Smooth muscle cell (in vitro differentiated cells): ENCODE results near the gene GRM8. TPM values are rescaled to one million over a fixed set of nuclear protein-coding genes. Genes with fewer than 3 reads are reported as not detected.

Experiments used
- DNase-seq: peaks from one replicate; lab custom pipeline; 2025; ENCODE audit not compliant: unreplicated experiment; lab: John Stamatoyannopoulos, UW
- H2AFZ ChIP-seq: fragments of 200-600 bp; sonication (generic); 2 replicates; pipeline ENCODE4 v1.6.0; 2016; ENCODE audit warnings: antibody characterized with exemption, low read depth, mild to moderate bottlenecking
- H3F3A ChIP-seq: fragments of 200-600 bp; sonication (generic); 2 replicates; pipeline ENCODE4 v1.6.0; 2017; ENCODE audit warnings: antibody characterized with exemption, low read depth
- H3K27ac ChIP-seq: fragments of 200-600 bp; sonication (generic); 2 replicates; pipeline ENCODE4 v1.5.1; 2016; ENCODE audit warnings: low read depth, mild to moderate bottlenecking
- H3K27me3 ChIP-seq: fragments of 200-600 bp; sonication (generic); 2 replicates; pipeline ENCODE4 v1.6.1; 2016; ENCODE audit warnings: low read depth, mild to moderate bottlenecking
- H3K36me3 ChIP-seq: fragments of 200-600 bp; sonication (generic); 2 replicates; pipeline ENCODE4 v1.5.1; 2016; ENCODE audit warnings: low read depth
- H3K4me1 ChIP-seq: fragments of 200-600 bp; sonication (generic); 2 replicates; pipeline ENCODE4 v1.5.1; 2016; ENCODE audit warnings: low read depth
- H3K4me2 ChIP-seq: fragments of 200-600 bp; sonication (generic); 2 replicates; pipeline ENCODE4 v1.6.0; 2016; ENCODE audit warnings: mild to moderate bottlenecking
- H3K4me3 ChIP-seq: fragments of 200-600 bp; sonication (generic); 2 replicates; pipeline ENCODE4 v1.5.1; 2016; ENCODE audit warnings: mild to moderate bottlenecking
- H3K79me2 ChIP-seq: fragments of 200-600 bp; sonication (generic); 2 replicates; pipeline ENCODE4 v1.6.0; 2016; ENCODE audit warnings: low read depth, mild to moderate bottlenecking
- H3K9ac ChIP-seq: fragments of 200-600 bp; sonication (generic); 2 replicates; pipeline ENCODE4 v1.6.0; 2016; ENCODE audit warnings: low read depth
- H3K9me3 ChIP-seq: fragments of 200-600 bp; sonication (generic); replicated peaks from 2 replicates; pipeline ENCODE4 v1.5.1; 2016; ENCODE audit warnings: low read depth
- H4K20me1 ChIP-seq: fragments of 200-600 bp; sonication (generic); 2 replicates; pipeline ENCODE4 v1.6.0; 2016; ENCODE audit warnings: low read depth
- CTCF ChIP-seq: fragments of 200-600 bp; sonication (generic); IDR thresholded peaks from 2 replicates; pipeline ENCODE4 v1.5.1; 2017; ENCODE audit warnings: borderline replicate concordance, mild to moderate bottlenecking, antibody characterized with exemption; ENCODE audit not compliant: insufficient read depth, poor library complexity, severe bottlenecking
- WGBS: methylation state at CpG from one replicate; pipeline ENCODE4 v1.1.7; 2016; ENCODE audit warnings: low lambda C conversion rate; 5-methylcytosine and 5-hydroxymethylcytosine counted together
- polyA plus RNA-seq: library from polyadenylated mRNA; unstranded; fragments of >200 nt; fragmentation: Nextera tagmentation; extraction: Ambion mirVana; gene quantifications from 2 replicates; pipeline ENCODE4 v1.2.1, GENCODE V29; 2016
- total RNA-seq: library from RNA; depleted of rRNA; stranded (reverse); fragments of >200 nt; gene quantifications from 2 replicates; pipeline ENCODE4 v1.2.3, GENCODE V29; 2014

The GRM8 gene
- total and polyA plus RNA-seq, 2 experiments from 2014 or later: 9.8 to 20.5 TPM

- peaks cover 3% of the 10 kb centered on the region for H3K27me3 ChIP-seq
- TF ChIP-seq CTCF: no peak
- H4K20me1 ChIP-seq: no peaks in the 10 kb centered on the region
- no peaks in the 10 kb centered on the region for H3F3A ChIP-seq
- 73% methylated on average over 6 of the region's 6 CpGs for WGBS
- no peaks in the 10 kb centered on the region for H3K36me3 ChIP-seq
- H3K4me2 ChIP-seq: no peak overlapping the region
- H3K79me2 ChIP-seq: no peaks in the 10 kb centered on the region
- no peak overlapping the region for H2AFZ ChIP-seq
- DNase-seq: no peak
- no peak overlapping the region for H3K9ac ChIP-seq
- H3K9me3 ChIP-seq: no peaks in the 10 kb centered on the region
- H3K4me3 ChIP-seq: no peak overlapping the region
- no peak overlapping the region for H3K27ac ChIP-seq
- no peaks in the 10 kb centered on the region for H3K4me1 ChIP-seq
These were observed 34.4 kb upstream of the GRM8 start for GRCh38 chr7:127287133-127287532.

GRCh38 chr7:127270093-127270492, 17.4 kb upstream of the GRM8 start:
- 88% methylated on average over 1 of the region's 1 CpG for WGBS
- Histone ChIP-seq H3K9me3 (no peaks in the 10 kb centered on the region), H3K79me2 (no peaks in the 10 kb centered on the region), H2AFZ (no peak overlapping the region), H4K20me1 (no peaks in the 10 kb centered on the region), H3K36me3 (no peaks in the 10 kb centered on the region), H3K9ac (no peak overlapping the region), H3K27me3 (peaks cover 39% of the 10 kb centered on the region), H3K4me2 (no peak overlapping the region), H3K27ac (no peak overlapping the region), H3F3A (no peaks in the 10 kb centered on the region), H3K4me1 (no peaks in the 10 kb centered on the region), H3K4me3 (no peak overlapping the region)
- DNase-seq: no peak
- TF ChIP-seq CTCF: no peak

- TF ChIP-seq CTCF: no peak
- 93% methylated on average over 1 of the region's 1 CpG for WGBS
- H3K27ac ChIP-seq: no peak overlapping the region
- no peaks in the 10 kb centered on the region for H3F3A ChIP-seq
- H3K36me3 ChIP-seq: no peaks in the 10 kb centered on the region
- peaks cover 77% of the 10 kb centered on the region for H3K27me3 ChIP-seq
- no peaks in the 10 kb centered on the region for H3K79me2 ChIP-seq
- H3K4me3 ChIP-seq: no peak overlapping the region
- no peaks in the 10 kb centered on the region for H3K9me3 ChIP-seq
- no peak overlapping the region for H3K4me2 ChIP-seq
- H2AFZ ChIP-seq: no peak overlapping the region
- H4K20me1 ChIP-seq: no peaks in the 10 kb centered on the region
- no peak for DNase-seq
- no peaks in the 10 kb centered on the region for H3K4me1 ChIP-seq
- H3K9ac ChIP-seq: no peak overlapping the region
These were observed 13.3 kb upstream of the GRM8 start for GRCh38 chr7:127266047-127266446.

- WGBS: 84% methylated on average over 3 of the region's 3 CpGs
- no peak for TF ChIP-seq CTCF
- Histone ChIP-seq H3K9me3 (no peaks in the 10 kb centered on the region), H3K4me2 (no peak overlapping the region), H3F3A (no peaks in the 10 kb centered on the region), H3K4me1 (no peaks in the 10 kb centered on the region), H3K27ac (no peak overlapping the region), H3K79me2 (no peaks in the 10 kb centered on the region), H3K9ac (no peak overlapping the region), H3K27me3 (peaks cover 72% of the 10 kb centered on the region), H4K20me1 (no peaks in the 10 kb centered on the region), H3K36me3 (no peaks in the 10 kb centered on the region), H2AFZ (no peak overlapping the region), H3K4me3 (no peak overlapping the region)
- no peak for DNase-seq
These were observed 11.5 kb upstream of the GRM8 start for GRCh38 chr7:127264219-127264618.
